MM.1S (cell line): Measurements from ENCODE around the gene ERCC1.

Source experiments
- DNase-seq: peaks from one replicate; pipeline ENCODE4 v3.0.0-alpha.2; 2015
- H2AFZ ChIP-seq: fragments of 300-600 bp; sonication (generic); 2 replicates; pipeline ENCODE4 v1.6.0; 2016; ENCODE audit warnings: antibody characterized with exemption, low read length
- H3F3A ChIP-seq: fragments of 300-600 bp; sonication (generic); 2 replicates; pipeline ENCODE4 v1.6.1; 2016; ENCODE audit warnings: mild to moderate bottlenecking, antibody characterized with exemption, low read length, moderate library complexity, mixed read lengths; ENCODE audit not compliant: insufficient read depth
- H3K27ac ChIP-seq: fragments of 300-600 bp; sonication (generic); 2 replicates; pipeline ENCODE4 v1.5.1; 2016; ENCODE audit warnings: mild to moderate bottlenecking, low read length
- H3K27me3 ChIP-seq: fragments of 300-600 bp; sonication (generic); replicated peaks from 2 replicates; pipeline ENCODE4 v1.6.0; 2016; ENCODE audit warnings: low read length; ENCODE audit not compliant: insufficient read depth
- H3K36me3 ChIP-seq: fragments of 300-600 bp; sonication (generic); replicated peaks from 2 replicates; pipeline ENCODE4 v1.6.1; 2016; ENCODE audit warnings: mild to moderate bottlenecking, low read length, mixed read lengths; ENCODE audit not compliant: insufficient read depth
- H3K4me1 ChIP-seq: fragments of 300-600 bp; sonication (generic); 2 replicates; pipeline ENCODE4 v1.6.1; 2016; ENCODE audit warnings: low read length, mixed read lengths
- H3K4me2 ChIP-seq: fragments of 300-600 bp; sonication (generic); 2 replicates; pipeline ENCODE4 v1.6.0; 2016; ENCODE audit warnings: low read depth, low read length
- H3K4me3 ChIP-seq: fragments of 300-600 bp; sonication (generic); 2 replicates; pipeline ENCODE4 v1.5.1; 2016; ENCODE audit warnings: low read length, mixed read lengths
- H3K79me2 ChIP-seq: fragments of 300-600 bp; sonication (generic); 2 replicates; pipeline ENCODE4 v1.6.1; 2016; ENCODE audit warnings: mixed run types, low read length, mixed read lengths
- H3K9ac ChIP-seq: fragments of 300-600 bp; sonication (generic); 2 replicates; pipeline ENCODE4 v1.6.1; 2016; ENCODE audit warnings: low read length, mixed read lengths
- H3K9me2 ChIP-seq: fragments of 300-600 bp; sonication (generic); replicated peaks from 2 replicates; pipeline ENCODE4 v1.6.1; 2016; ENCODE audit warnings: mild to moderate bottlenecking, low read length, mixed read lengths; ENCODE audit not compliant: insufficient read depth
- H3K9me3 ChIP-seq: fragments of 300-600 bp; sonication (generic); replicated peaks from 2 replicates; pipeline ENCODE4 v1.6.1; 2016; ENCODE audit warnings: mild to moderate bottlenecking, low read length, mixed read lengths; ENCODE audit not compliant: insufficient read depth
- H4K20me1 ChIP-seq: fragments of 300-600 bp; sonication (generic); 2 replicates; pipeline ENCODE4 v1.6.1; 2016; ENCODE audit warnings: mild to moderate bottlenecking, low read length, moderate library complexity, mixed read lengths; ENCODE audit not compliant: insufficient read depth
- EZH2 ChIP-seq: fragments of 300-600 bp; sonication (generic); optimal IDR thresholded peaks from 2 replicates; pipeline ENCODE3; 2017; ENCODE audit warnings: low read depth, mild to moderate bottlenecking, antibody characterized with exemption, low read length, mixed read lengths
- EZH2phosphoT487 ChIP-seq: fragments of 300-600 bp; sonication (generic); IDR thresholded peaks from 2 replicates; pipeline ENCODE4 v1.6.1; 2018; ENCODE audit warnings: antibody characterized with exemption, low read length
- TF ChIP-seq, protein P1 (sequence below): fragments of 300-600 bp; sonication (generic); IDR thresholded peaks from 2 replicates; pipeline ENCODE4 v1.5.1; 2016; ENCODE audit warnings: antibody characterized with exemption, low read length, mixed read lengths

ERCC1 gene

DNA sequence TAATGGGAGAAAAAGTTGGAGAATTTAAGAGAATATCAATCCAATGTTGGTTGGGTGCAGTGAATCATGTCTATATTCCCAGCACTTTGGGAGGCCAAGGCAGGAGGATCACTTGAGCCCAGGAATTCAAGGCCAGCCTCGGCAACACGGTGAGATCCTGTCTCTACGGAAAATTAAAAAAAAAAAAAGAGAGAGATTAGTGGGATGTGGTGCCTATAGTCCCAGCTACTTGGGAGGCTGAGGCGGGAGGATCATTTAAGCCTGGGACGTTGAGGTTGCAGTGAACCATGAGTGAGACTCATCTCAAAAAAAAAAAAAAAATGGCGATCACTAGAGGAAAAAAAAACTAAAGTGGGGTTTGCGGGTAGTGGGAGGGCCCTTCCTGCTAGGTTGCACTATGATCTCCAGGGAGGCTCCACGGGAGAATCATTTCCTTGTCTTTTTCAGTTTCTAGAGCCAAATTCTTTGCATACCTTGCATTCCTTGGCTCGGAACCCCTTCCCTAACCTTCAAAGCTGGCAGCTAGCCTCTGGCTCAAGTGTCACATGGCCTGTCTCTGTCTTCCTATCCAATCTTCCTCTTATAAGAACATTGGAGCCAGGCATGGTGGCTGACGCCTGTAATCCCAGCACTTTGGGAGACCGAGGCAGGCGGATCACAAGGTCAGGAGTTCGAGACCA is 47.5 kb downstream of the ERCC1 start:
- Histone ChIP-seq H3F3A (peaks cover 6% of the 10 kb centered on the region; the same call in 1 of the 2 replicates), H3K27ac (no peak overlapping the region), H3K4me1 (no peaks in the 10 kb centered on the region), H3K9me3 (no peaks in the 10 kb centered on the region), H3K79me2 (no peaks in the 10 kb centered on the region), H4K20me1 (no peaks in the 10 kb centered on the region), H2AFZ (no peak overlapping the region), H3K4me2 (no peak overlapping the region), H3K27me3 (no peaks in the 10 kb centered on the region), H3K36me3 (no peaks in the 10 kb centered on the region), H3K4me3 (no peak overlapping the region), H3K9me2 (no peaks in the 10 kb centered on the region), H3K9ac (no peak overlapping the region)
- TF ChIP-seq, protein P1, sequence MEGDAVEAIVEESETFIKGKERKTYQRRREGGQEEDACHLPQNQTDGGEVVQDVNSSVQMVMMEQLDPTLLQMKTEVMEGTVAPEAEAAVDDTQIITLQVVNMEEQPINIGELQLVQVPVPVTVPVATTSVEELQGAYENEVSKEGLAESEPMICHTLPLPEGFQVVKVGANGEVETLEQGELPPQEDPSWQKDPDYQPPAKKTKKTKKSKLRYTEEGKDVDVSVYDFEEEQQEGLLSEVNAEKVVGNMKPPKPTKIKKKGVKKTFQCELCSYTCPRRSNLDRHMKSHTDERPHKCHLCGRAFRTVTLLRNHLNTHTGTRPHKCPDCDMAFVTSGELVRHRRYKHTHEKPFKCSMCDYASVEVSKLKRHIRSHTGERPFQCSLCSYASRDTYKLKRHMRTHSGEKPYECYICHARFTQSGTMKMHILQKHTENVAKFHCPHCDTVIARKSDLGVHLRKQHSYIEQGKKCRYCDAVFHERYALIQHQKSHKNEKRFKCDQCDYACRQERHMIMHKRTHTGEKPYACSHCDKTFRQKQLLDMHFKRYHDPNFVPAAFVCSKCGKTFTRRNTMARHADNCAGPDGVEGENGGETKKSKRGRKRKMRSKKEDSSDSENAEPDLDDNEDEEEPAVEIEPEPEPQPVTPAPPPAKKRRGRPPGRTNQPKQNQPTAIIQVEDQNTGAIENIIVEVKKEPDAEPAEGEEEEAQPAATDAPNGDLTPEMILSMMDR: no peak
- no peak for TF ChIP-seq EZH2phosphoT487
- no peak for TF ChIP-seq EZH2
- no peak for DNase-seq

DNA sequence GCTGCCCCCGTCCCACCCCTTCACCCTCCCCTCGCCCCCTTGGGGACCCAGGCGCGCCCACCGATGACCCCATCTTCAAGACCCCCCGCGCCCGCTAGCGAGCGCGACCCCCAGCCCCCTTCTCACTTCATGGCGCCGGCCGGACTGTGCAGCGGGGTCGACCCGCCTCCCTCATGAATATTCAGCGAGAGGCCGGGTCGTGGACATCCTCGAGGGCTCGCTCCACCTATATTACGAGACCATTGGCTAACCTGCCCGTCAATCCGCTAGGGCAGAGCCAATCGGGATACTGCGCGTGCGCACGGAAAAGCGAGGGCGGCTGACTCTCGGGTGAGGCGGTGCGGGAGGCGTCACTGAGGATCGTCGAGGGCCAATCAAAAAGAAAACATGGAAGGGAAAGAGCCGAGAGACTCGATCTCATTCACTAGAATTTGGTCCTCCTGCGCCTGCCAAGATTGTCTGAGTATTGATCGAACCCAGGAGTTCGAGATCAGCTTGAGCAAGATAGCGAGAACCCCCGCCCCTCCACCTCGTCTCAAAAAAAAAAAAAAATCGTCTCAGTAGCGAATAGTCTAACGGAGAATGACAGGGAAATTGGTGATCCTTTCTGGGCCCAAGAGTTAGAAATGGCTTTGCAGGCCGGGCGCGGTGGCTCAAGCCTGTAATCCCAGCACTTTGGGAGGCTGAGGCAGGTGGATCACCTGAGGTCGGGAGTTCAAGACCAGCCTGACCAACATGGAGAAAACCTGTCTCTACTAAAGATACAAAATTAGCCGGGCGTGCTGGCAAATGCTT is 53.1 kb downstream of the ERCC1 start, which contains the start of gene ERCC2:
ERCC2 (minus strand) TSS at position 164 of the 795 bp plus-strand sequence; CDS start at position 131, 33 bp downstream.
- peak; percentile 99 for DNase-seq
- Histone ChIP-seq H3K9me3 (no peaks in the 10 kb centered on the region), H3K4me1 (no peaks in the 10 kb centered on the region), H3K27me3 (no peaks in the 10 kb centered on the region), H3K4me3 (peak within 1 kb of the TSS; percentile 84), H4K20me1 (no peaks in the 10 kb centered on the region), H2AFZ (peak within 1 kb of the TSS; percentile 91), H3K36me3 (no peaks in the 10 kb centered on the region), H3F3A (peaks cover 11% of the 10 kb centered on the region; the same call in 1 of the 2 replicates), H3K79me2 (no peaks in the 10 kb centered on the region), H3K9ac (peak within 1 kb of the TSS; percentile 53; the same call in 1 of the 2 replicates), H3K27ac (peak within 1 kb of the TSS; percentile 74), H3K4me2 (peak within 1 kb of the TSS; percentile 95), H3K9me2 (no peaks in the 10 kb centered on the region)
- TF ChIP-seq, protein P1: no peak
- TF ChIP-seq EZH2phosphoT487 (no peak), EZH2 (no peak)

DNA sequence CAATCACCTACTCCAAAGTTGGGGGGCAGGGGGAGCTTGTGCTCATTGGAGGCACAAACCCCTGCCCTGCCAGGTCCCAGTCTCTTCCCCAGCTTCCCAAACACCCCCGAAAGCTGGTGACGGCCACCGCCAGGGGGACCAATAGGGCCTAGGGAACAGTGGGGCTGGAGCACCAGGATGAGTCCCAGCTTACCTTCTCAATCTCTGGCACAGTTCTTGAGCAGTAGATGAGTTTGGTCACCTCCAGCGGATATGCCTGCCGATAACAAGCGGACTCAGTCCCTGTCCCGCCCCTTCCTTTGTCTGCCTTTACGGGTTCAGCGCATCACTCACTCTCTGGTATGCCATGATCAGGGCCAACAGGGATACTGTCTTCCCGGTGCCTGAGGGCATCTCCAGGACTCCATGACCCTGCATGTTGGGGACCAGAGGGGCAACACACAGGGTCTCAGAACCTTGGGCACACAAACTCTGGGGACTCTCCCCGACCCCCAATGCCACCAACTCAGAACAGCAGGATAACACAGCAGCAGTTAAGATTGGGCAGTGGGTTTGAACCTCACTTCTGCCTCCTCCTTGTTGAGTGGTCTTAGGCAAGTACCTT is 54.9 kb downstream of the ERCC1 start:
- Histone ChIP-seq H3K9me2 (no peaks in the 10 kb centered on the region), H4K20me1 (no peaks in the 10 kb centered on the region), H3K27ac (no peak overlapping the region), H3K4me1 (no peaks in the 10 kb centered on the region), H3K79me2 (no peaks in the 10 kb centered on the region), H3K4me3 (no peak overlapping the region), H3K4me2 (no peak overlapping the region), H3K27me3 (no peaks in the 10 kb centered on the region), H2AFZ (no peak overlapping the region), H3K9ac (no peak overlapping the region), H3K36me3 (no peaks in the 10 kb centered on the region), H3K9me3 (no peaks in the 10 kb centered on the region), H3F3A (peaks cover 11% of the 10 kb centered on the region; the same call in 1 of the 2 replicates)
- TF ChIP-seq, protein P1: no peak
- TF ChIP-seq EZH2phosphoT487: no peak
- TF ChIP-seq EZH2: no peak
- DNase-seq: no peak
